Astrocyte (in vitro differentiated cells and primary cell): ENCODE data around the gene RNASEH2C.

Experiments
- CTCF ChIP-seq: IDR thresholded peaks from 2 replicates; pipeline ENCODE4 v1.5.1; 2011; ENCODE audit warnings: low read depth, mild to moderate bottlenecking, inconsistent platforms, low read length, moderate library complexity; ENCODE audit not compliant: insufficient read depth
- EZH2 ChIP-seq: IDR thresholded peaks from 2 replicates; pipeline ENCODE4 v1.6.1; 2012; ENCODE audit warnings: mild to moderate bottlenecking, low read length, inconsistent platforms; ENCODE audit not compliant: insufficient read depth

GRCh38 chr11:65718531-65718930 lies 2.1 kb downstream of the RNASEH2C start:
- no peak for TF ChIP-seq CTCF
- no peak for TF ChIP-seq EZH2
